Ishikawa (cell line): ENCODE measurements around the gene CYP11A1.

Source experiments
- CEBPB ChIP-seq: IDR thresholded peaks from 2 replicates; pipeline ENCODE4 v1.6.1; 2012
- CREB1 ChIP-seq: IDR thresholded peaks from 2 replicates; pipeline ENCODE4 v1.6.1; 2012; ENCODE audit warnings: low read depth
- EGR1 ChIP-seq: IDR thresholded peaks from 2 replicates; pipeline ENCODE4 v1.6.1; 2012
- EP300 ChIP-seq: IDR thresholded peaks from 2 replicates; pipeline ENCODE4 v1.6.1; 2012; ENCODE audit warnings: borderline replicate concordance
- FOXM1 ChIP-seq: IDR thresholded peaks from 2 replicates; pipeline ENCODE4 v1.6.1; 2012; ENCODE audit warnings: low read depth, borderline replicate concordance
- NFIC ChIP-seq: IDR thresholded peaks from 2 replicates; pipeline ENCODE4 v1.6.1; 2012
- RAD21 ChIP-seq: IDR thresholded peaks from 2 replicates; pipeline ENCODE4 v1.6.1; 2012; ENCODE audit warnings: low read depth
- TAF1 ChIP-seq: IDR thresholded peaks from 2 replicates; pipeline ENCODE4 v1.6.1; 2012; ENCODE audit warnings: low read depth, mild to moderate bottlenecking
- TCF12 ChIP-seq: IDR thresholded peaks from 2 replicates; pipeline ENCODE4 v1.6.1; 2012; ENCODE audit warnings: low read depth
- TEAD4 ChIP-seq: IDR thresholded peaks from 2 replicates; pipeline ENCODE4 v1.6.1; 2012
- USF1 ChIP-seq: IDR thresholded peaks from 2 replicates; pipeline ENCODE4 v1.6.1; 2012
- YY1 ChIP-seq: IDR thresholded peaks from 2 replicates; pipeline ENCODE4 v1.6.1; 2012; ENCODE audit warnings: low read depth
- ZBTB7A ChIP-seq: IDR thresholded peaks from 2 replicates; pipeline ENCODE4 v1.6.1; 2012; ENCODE audit warnings: low read depth
- TF ChIP-seq, protein P1 (sequence below): IDR thresholded peaks from 2 replicates; pipeline ENCODE4 v1.6.1; 2012
- TF ChIP-seq, protein P2 (sequence below): IDR thresholded peaks from 2 replicates; pipeline ENCODE4 v1.6.1; 2012; ENCODE audit warnings: low read depth, mild to moderate bottlenecking

CYP11A1 gene

GRCh38 chr15:74414081-74414580 is 46.7 kb upstream of the CYP11A1 start:
- TF ChIP-seq CEBPB (no peak), YY1 (no peak), RAD21 (no peak), TCF12 (no peak), TAF1 (no peak), NFIC (no peak), USF1 (no peak), EP300 (no peak), EGR1 (no peak), TEAD4 (no peak), ZBTB7A (no peak), CREB1 (no peak), FOXM1 (no peak)
- TF ChIP-seq, protein P1, sequence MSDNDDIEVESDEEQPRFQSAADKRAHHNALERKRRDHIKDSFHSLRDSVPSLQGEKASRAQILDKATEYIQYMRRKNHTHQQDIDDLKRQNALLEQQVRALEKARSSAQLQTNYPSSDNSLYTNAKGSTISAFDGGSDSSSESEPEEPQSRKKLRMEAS: no peak
- TF ChIP-seq, protein P2, sequence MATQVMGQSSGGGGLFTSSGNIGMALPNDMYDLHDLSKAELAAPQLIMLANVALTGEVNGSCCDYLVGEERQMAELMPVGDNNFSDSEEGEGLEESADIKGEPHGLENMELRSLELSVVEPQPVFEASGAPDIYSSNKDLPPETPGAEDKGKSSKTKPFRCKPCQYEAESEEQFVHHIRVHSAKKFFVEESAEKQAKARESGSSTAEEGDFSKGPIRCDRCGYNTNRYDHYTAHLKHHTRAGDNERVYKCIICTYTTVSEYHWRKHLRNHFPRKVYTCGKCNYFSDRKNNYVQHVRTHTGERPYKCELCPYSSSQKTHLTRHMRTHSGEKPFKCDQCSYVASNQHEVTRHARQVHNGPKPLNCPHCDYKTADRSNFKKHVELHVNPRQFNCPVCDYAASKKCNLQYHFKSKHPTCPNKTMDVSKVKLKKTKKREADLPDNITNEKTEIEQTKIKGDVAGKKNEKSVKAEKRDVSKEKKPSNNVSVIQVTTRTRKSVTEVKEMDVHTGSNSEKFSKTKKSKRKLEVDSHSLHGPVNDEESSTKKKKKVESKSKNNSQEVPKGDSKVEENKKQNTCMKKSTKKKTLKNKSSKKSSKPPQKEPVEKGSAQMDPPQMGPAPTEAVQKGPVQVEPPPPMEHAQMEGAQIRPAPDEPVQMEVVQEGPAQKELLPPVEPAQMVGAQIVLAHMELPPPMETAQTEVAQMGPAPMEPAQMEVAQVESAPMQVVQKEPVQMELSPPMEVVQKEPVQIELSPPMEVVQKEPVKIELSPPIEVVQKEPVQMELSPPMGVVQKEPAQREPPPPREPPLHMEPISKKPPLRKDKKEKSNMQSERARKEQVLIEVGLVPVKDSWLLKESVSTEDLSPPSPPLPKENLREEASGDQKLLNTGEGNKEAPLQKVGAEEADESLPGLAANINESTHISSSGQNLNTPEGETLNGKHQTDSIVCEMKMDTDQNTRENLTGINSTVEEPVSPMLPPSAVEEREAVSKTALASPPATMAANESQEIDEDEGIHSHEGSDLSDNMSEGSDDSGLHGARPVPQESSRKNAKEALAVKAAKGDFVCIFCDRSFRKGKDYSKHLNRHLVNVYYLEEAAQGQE: no peak

- TF ChIP-seq TEAD4 (no peak), RAD21 (no peak)
These were observed 46.1 kb upstream of the CYP11A1 start for GRCh38 chr15:74413350-74414080.

- TF ChIP-seq TAF1: no peak
- TF ChIP-seq, protein P2: no peak
- no peak for TF ChIP-seq NFIC
- TF ChIP-seq CREB1: no peak
- TF ChIP-seq, protein P1: no peak
- TF ChIP-seq YY1: no peak
- no peak for TF ChIP-seq TCF12
- TF ChIP-seq RAD21: no peak
- TF ChIP-seq USF1: no peak
- no peak for TF ChIP-seq FOXM1
- no peak for TF ChIP-seq EGR1
- TF ChIP-seq CEBPB: no peak
- TF ChIP-seq EP300: no peak
- no peak for TF ChIP-seq TEAD4
- no peak for TF ChIP-seq ZBTB7A
These were observed 44.7 kb upstream of the CYP11A1 start for GRCh38 chr15:74412159-74412558.

GRCh38 chr15:74411686-74412085 is 44.2 kb upstream of the CYP11A1 start:
- TF ChIP-seq, protein P2: no peak
- no peak for TF ChIP-seq CEBPB
- no peak for TF ChIP-seq RAD21
- TF ChIP-seq, protein P1: no peak
- no peak for TF ChIP-seq YY1
- TF ChIP-seq TCF12: no peak
- TF ChIP-seq USF1: no peak
- no peak for TF ChIP-seq TAF1
- no peak for TF ChIP-seq EP300
